GM19395 (cell line): ENCODE results near the gene HEPH.
"Not testable (repeated sequence)": the region's sequence is repeated elsewhere in the genome, so short reads cannot be mapped to it uniquely, and the experiment has no call there.

Experiments used
- ATAC-seq: cut with Tn5 transposase; IDR thresholded peaks from one replicate; pipeline ENCODE4 v1.9.1; 2021; ENCODE audit warnings: mild to moderate bottlenecking, moderate library complexity; ENCODE audit not compliant: unreplicated experiment

Gene HEPH

DNA sequence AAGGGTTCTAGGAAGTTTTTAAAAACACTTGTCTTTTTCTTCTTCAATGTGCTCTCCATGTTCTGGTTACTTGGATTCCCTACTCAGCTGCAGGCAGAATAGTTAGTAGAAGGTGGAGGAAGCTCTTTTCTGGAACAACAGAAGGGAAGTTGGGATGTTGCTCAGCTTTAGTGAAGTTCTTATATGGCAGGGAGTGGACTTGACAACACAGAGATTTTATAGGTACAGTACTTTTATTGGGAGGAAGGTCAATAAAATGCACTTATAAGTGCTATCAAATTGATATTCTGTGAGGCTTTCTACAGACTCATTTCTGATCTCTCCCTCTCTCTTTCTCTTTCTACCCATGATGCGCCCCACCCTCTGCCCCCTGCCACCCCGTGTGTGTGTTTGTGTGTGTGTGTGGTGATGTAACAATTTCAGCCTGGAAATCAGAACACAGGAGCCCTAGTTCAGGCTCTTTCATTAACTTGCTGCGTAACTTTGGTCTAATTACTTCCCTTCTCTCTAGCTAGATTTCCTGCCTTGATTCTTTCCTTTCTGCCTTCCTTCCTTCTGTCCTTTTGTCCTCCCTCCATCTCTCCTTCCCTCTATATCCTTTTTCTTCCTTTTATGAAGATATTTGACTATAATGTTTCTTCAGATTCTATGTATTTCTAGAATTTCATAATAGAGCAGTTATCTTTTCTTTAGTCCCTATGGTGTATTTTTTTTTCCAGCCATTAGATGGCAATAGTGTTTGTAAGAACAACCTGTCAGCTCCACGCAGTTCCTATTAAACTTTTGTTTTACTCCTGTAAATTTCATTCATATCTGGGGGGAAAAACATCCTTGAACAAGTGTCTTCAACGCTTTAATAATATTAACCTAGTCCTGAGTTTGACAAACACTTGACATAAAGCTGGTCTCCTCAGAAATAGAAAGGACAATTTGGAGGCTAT is 37.1 kb downstream of the HEPH start:
- no peak for ATAC-seq

DNA sequence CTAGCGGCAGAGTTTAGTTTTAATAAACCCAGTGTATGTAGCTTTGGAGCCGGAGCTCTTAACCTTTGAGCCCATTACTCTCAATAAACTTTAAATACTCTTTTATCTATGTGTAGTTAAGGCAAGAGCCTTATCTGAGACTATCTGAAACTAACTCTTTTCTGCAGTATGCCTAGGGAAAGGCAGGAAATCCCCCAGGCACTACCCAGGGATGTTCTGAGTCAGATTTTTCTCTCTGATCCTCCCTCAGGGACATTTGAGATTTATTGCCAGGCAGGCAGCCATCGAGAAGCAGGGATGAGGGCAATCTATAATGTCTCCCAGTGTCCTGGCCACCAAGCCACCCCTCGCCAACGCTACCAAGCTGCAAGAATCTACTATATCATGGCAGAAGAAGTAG is 39.1 kb downstream of the HEPH start:
- no peak for ATAC-seq

- no peak for ATAC-seq
These were observed 57.8 kb downstream of the HEPH start for GRCh38 chrX:66221856-66222255.

DNA sequence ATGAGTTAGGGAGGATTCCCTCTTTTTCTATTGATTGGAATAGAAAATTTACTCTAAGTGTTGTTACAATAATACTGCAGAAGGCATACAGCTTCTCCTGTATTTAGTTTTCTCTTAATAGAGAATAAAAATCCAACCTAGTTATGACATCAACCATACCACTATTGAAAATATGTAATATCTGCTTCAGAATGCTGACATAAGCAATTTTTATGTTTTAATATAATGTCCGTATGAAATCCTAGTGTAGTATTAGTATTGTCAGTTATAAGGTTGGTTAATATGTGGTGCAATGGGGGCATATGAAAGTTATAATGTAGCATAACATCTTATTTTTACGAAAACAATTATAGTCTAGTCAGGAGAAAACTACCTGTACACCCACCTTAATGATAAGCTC is 68.2 kb downstream of the HEPH start:
- ATAC-seq: no peak

DNA sequence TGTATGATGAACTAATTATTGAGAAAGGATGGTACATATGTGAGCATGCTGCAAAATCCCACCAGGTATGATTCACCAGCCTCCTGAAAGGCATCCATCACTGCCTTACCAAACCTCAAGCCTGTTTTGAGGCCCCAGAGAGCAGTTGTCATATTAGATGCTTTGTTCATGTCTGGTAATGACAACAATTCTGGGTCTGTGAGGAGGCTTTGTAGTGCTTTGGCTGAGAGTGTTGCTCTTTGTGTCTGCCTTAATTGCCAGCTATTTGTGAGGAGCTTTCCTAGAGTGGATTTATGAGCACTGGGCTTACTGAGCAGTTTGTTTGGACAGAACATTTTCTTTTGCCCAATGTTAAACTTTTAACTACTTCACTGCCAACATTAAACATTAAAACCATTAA is 69.2 kb downstream of the HEPH start:
- no peak for ATAC-seq

GRCh38 chrX:66233904-66234303 is 69.9 kb downstream of the HEPH start:
- ATAC-seq: not testable (repeated sequence)

DNA sequence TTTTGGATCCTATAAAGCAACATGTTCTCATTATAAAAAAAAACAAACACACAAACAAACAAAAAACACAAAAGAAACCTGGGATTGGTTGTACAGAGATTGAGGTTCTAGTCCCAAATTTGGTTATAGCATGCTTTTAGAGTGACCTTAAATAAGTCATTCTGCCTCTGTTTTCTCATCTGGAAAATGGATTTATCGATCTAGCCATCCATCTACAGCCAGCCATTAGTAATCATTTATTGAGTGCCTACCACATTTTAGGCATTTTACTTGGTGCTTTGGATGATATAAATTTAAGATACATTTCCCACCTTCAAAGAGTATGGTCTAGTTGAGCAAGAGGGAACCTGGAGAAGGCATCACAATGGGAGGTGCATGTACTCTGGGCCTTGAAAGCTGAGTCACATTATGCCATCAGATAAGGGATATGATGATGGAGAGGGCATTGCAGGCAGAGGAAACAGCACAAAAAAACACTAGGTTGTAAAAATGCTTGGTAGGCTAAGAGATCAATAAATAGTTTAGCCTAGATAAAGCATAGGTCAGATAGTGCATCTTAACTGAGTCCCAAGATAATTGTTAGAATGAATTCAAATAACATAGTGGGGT is 91.4 kb downstream of the HEPH start:
- ATAC-seq: no peak

DNA sequence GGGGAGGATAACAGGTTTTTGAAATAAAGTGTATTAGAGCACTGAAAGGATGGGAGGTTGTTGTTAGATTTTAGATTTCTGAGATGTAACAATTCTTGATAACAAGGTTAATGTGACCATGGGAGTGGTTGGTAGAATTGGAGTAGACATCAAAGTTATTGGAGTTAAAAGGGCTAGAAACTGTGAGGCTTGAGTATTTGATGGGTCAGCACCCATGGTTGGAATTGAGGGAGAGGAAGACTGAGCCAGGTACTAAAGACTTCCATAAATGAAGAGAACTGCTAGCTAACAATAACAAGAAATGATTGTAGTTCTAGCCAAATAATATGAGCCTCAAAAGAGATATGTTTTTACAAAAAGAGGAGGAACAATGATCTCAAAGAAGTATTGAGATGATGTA is 98.8 kb downstream of the HEPH start:
- no peak for ATAC-seq
